Keratinocyte (primary cell): Measurements from ENCODE around the gene MIPOL1. TPM values are rescaled to one million over a fixed set of nuclear protein-coding genes. Genes with fewer than 3 reads are reported as not detected.

Experiments
- DNase-seq: peaks from one replicate; pipeline ENCODE4 v3.0.0-alpha.2; 2011; ENCODE audit warnings: low read depth, missing footprints, low spot score
- FAIRE-seq: peaks from 2 replicates; lab custom pipeline; 2011; peaks lifted over from hg19 to GRCh38; lab: Jason Lieb, UNC
- H2AFZ ChIP-seq: 2 replicates; pipeline ENCODE4 v1.6.0; 2012; ENCODE audit warnings: low read length, control low read depth, inconsistent platforms; ENCODE audit not compliant: control insufficient read depth
- H3K27ac ChIP-seq: 2 replicates; pipeline ENCODE4 v1.5.1; 2011; ENCODE audit warnings: low read length; ENCODE audit not compliant: control insufficient read depth, insufficient read depth
- H3K27me3 ChIP-seq: 3 replicates; pipeline ENCODE4 v1.6.0; 2011; ENCODE audit warnings: low read length; ENCODE audit not compliant: control insufficient read depth, insufficient read depth; ENCODE audit errors: extremely low read depth
- H3K36me3 ChIP-seq, 2 experiments: 2 replicates in 1 of 2; 3 replicates in 1 of 2; pipeline ENCODE4 v1.5.1; 2011; ENCODE audit warnings: low read length in 2 of 2, mild to moderate bottlenecking in 1 of 2; ENCODE audit not compliant: control insufficient read depth in 2 of 2, insufficient read depth in 2 of 2; ENCODE audit errors: extremely low read depth in 1 of 2
- H3K4me1 ChIP-seq: 3 replicates; pipeline ENCODE4 v1.5.1; 2011; ENCODE audit warnings: low read length; ENCODE audit not compliant: control insufficient read depth, insufficient read depth; ENCODE audit errors: extremely low read depth
- H3K4me2 ChIP-seq: 3 replicates; pipeline ENCODE4 v1.6.0; 2011; ENCODE audit warnings: low read depth, low read length; ENCODE audit not compliant: control insufficient read depth, insufficient read depth; ENCODE audit errors: extremely low read depth
- H3K4me3 ChIP-seq, 3 experiments: fragments of 200-600 bp in 1 of 3; sonication (generic) in 1 of 3; 2 replicates in 2 of 3; 3 replicates in 1 of 3; pipeline ENCODE4 v1.5.1; 2011 to 2016; ENCODE audit warnings: low read length in 3 of 3, mild to moderate bottlenecking in 3 of 3, control low read depth in 2 of 3, inconsistent platforms in 1 of 3, low read depth in 1 of 3, mixed read lengths in 1 of 3, mixed run types in 1 of 3, moderate library complexity in 1 of 3; ENCODE audit not compliant: control insufficient read depth in 2 of 3, insufficient read depth in 2 of 3; ENCODE audit errors: extremely low read depth in 1 of 3
- H3K79me2 ChIP-seq: 2 replicates; pipeline ENCODE4 v1.6.0; 2012; ENCODE audit warnings: low read length; ENCODE audit not compliant: control insufficient read depth, insufficient read depth
- H3K9ac ChIP-seq: 3 replicates; pipeline ENCODE4 v1.6.0; 2011; ENCODE audit warnings: low read length; ENCODE audit not compliant: control insufficient read depth, insufficient read depth; ENCODE audit errors: extremely low read depth
- H3K9me1 ChIP-seq: 3 replicates; pipeline ENCODE4 v1.6.0; 2011; ENCODE audit warnings: low read length; ENCODE audit not compliant: control insufficient read depth, insufficient read depth; ENCODE audit errors: extremely low read depth
- H3K9me3 ChIP-seq: 2 replicates; pipeline ENCODE4 v1.5.1; 2012; ENCODE audit warnings: low read depth, low read length; ENCODE audit not compliant: control insufficient read depth
- H4K20me1 ChIP-seq: 3 replicates; pipeline ENCODE4 v1.6.0; 2011; ENCODE audit warnings: low read length; ENCODE audit not compliant: control insufficient read depth, insufficient read depth; ENCODE audit errors: extremely low read depth
- EZH2 ChIP-seq: IDR thresholded peaks from one replicate; pipeline ENCODE4 v1.6.1; 2012; ENCODE audit warnings: inconsistent platforms, mild to moderate bottlenecking, low read length, moderate library complexity
- dilution Hi-C: fragments of 300-500 bp; cut with MboI; formaldehyde crosslinking; loops from one replicate; pipeline ENCODE4 v1.7.0; 2020; ENCODE audit warnings: low sequenced_read_pairs; ENCODE audit not compliant: extremely low pct_ligation_motif_present
- polyA plus RNA-seq, 5 experiments: library from polyadenylated mRNA; depleted of rRNA in 3 of 5; stranded (reverse) in 3 of 5; stranded (forward) in 1 of 5; unstranded in 1 of 5; fragments of >200 nt; gene quantifications; 1 replicate in 1 of 5; 2 replicates in 3 of 5; 3 replicates in 1 of 5; pipeline versions ENCODE4 v1.2.1 to v1.2.3, GENCODE V29; 2011 to 2012; ENCODE audit warnings: missing spikeins in 2 of 5, low read depth in 1 of 5, low replicate concordance in 1 of 5
- TF ChIP-seq, protein P1 (sequence below), 3 experiments: IDR thresholded peaks in 1 of 3; conservative IDR thresholded peaks in 1 of 3; optimal IDR thresholded peaks in 1 of 3; 2 replicates in 2 of 3; 3 replicates in 1 of 3; pipeline versions ENCODE3 to v1.5.1; 2011; ENCODE audit warnings: low read length in 3 of 3, mild to moderate bottlenecking in 3 of 3, moderate library complexity in 2 of 3, control low read depth in 1 of 3, inconsistent platforms in 1 of 3; ENCODE audit not compliant: insufficient read depth in 2 of 3; ENCODE audit errors: extremely low read depth in 1 of 3

Gene MIPOL1
- polyA plus RNA-seq, 1 donor (not counting 4 experiments of a cell fraction or from before 2014, with no cell fraction given) = 10.9 TPM

DNA sequence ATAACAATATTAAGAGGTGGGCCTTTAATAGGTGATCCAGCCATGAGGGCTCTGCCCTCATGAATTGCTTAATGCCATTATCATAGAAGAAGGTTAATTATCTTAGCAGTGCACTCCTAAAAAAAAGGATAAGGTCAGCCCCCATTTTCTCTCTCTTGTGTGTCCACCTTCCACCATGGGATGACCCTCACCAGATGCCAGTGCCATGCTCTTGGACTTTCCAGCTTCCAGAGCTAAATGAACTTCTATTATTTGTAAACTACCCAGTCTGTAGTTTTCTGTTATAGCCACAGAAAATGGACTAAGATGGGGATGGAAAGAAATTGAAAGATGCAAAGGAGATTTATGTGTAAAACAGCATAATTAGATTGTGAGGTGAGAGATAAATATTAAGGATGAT, 271.9 kb downstream of the MIPOL1 start:
- no peak overlapping the region for H3K9ac ChIP-seq
- no peak overlapping the region for H3K27ac ChIP-seq
- no peaks in the 10 kb centered on the region for H3K36me3 ChIP-seq
- no peaks in the 10 kb centered on the region for H3K79me2 ChIP-seq
- TF ChIP-seq, protein P1, sequence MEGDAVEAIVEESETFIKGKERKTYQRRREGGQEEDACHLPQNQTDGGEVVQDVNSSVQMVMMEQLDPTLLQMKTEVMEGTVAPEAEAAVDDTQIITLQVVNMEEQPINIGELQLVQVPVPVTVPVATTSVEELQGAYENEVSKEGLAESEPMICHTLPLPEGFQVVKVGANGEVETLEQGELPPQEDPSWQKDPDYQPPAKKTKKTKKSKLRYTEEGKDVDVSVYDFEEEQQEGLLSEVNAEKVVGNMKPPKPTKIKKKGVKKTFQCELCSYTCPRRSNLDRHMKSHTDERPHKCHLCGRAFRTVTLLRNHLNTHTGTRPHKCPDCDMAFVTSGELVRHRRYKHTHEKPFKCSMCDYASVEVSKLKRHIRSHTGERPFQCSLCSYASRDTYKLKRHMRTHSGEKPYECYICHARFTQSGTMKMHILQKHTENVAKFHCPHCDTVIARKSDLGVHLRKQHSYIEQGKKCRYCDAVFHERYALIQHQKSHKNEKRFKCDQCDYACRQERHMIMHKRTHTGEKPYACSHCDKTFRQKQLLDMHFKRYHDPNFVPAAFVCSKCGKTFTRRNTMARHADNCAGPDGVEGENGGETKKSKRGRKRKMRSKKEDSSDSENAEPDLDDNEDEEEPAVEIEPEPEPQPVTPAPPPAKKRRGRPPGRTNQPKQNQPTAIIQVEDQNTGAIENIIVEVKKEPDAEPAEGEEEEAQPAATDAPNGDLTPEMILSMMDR (optimal IDR thresholded peaks at IDR 0.05 in 1 of 3, IDR thresholded peaks at IDR 0.05 in 1 of 3, conservative IDR thresholded peaks at IDR 0.05 in 1 of 3; ENCODE audit: extremely low read depth in 1 of 3, insufficient read depth in 2 of 3, low read length in 3 of 3) = no peak
- TF ChIP-seq EZH2 = no peak
- no peak overlapping the region for H3K4me2 ChIP-seq
- no peaks in the 10 kb centered on the region for H3K4me1 ChIP-seq
- H3K9me3 ChIP-seq = no peaks in the 10 kb centered on the region
- H4K20me1 ChIP-seq = no peaks in the 10 kb centered on the region
- FAIRE-seq = no peak
- no peak overlapping the region for H2AFZ ChIP-seq
- dilution Hi-C loops = no loop called here
- H3K9me1 ChIP-seq = no peaks in the 10 kb centered on the region
- H3K4me3 ChIP-seq = no peak overlapping the region
- no peaks in the 10 kb centered on the region for H3K27me3 ChIP-seq
- DNase-seq = no peak

- H3K4me3 ChIP-seq = no peak overlapping the region
- no peaks in the 10 kb centered on the region for H3K36me3 ChIP-seq
- no peak for TF ChIP-seq EZH2
- TF ChIP-seq, protein P1 (optimal IDR thresholded peaks at IDR 0.05 in 1 of 3, IDR thresholded peaks at IDR 0.05 in 1 of 3, conservative IDR thresholded peaks at IDR 0.05 in 1 of 3; ENCODE audit: extremely low read depth in 1 of 3, insufficient read depth in 2 of 3, low read length in 3 of 3) = no peak
- H3K79me2 ChIP-seq = no peaks in the 10 kb centered on the region
- H3K9me3 ChIP-seq = no peaks in the 10 kb centered on the region
- no peaks in the 10 kb centered on the region for H4K20me1 ChIP-seq
- no peak overlapping the region for H2AFZ ChIP-seq
- no peak overlapping the region for H3K27ac ChIP-seq
- no peak for DNase-seq
- no peaks in the 10 kb centered on the region for H3K27me3 ChIP-seq
- dilution Hi-C loops = no loop called here
- no peaks in the 10 kb centered on the region for H3K4me1 ChIP-seq
- no peak overlapping the region for H3K9ac ChIP-seq
- H3K9me1 ChIP-seq = no peaks in the 10 kb centered on the region
- no peak overlapping the region for H3K4me2 ChIP-seq
- FAIRE-seq = no peak
These were observed 272.5 kb downstream of the MIPOL1 start for GRCh38 chr14:37470251-37470650.
